Hepatocyte (in vitro differentiated cells): ENCODE measurements around the gene CIDEB. TPM values are rescaled to one million over a fixed set of nuclear protein-coding genes. Genes with fewer than 3 reads are reported as not detected.

Experiments used
- DNase-seq: peaks from one replicate; pipeline ENCODE4 v3.0.0-alpha.2; 2016; ENCODE audit warnings: low spot score
- H2AFZ ChIP-seq: fragments of 200-600 bp; sonication (generic); 2 replicates; pipeline ENCODE4 v1.6.0; 2016; ENCODE audit warnings: antibody characterized with exemption, mild to moderate bottlenecking
- H3K27ac ChIP-seq: fragments of 200-600 bp; sonication (generic); 2 replicates; pipeline ENCODE4 v1.5.1; 2016; ENCODE audit warnings: mild to moderate bottlenecking
- H3K27me3 ChIP-seq: fragments of 200-600 bp; sonication (generic); 2 replicates; pipeline ENCODE4 v1.6.1; 2016
- H3K36me3 ChIP-seq: fragments of 200-600 bp; sonication (generic); replicated peaks from 2 replicates; pipeline ENCODE4 v1.5.1; 2016; ENCODE audit warnings: low read depth; ENCODE audit not compliant: insufficient read depth
- H3K4me1 ChIP-seq: fragments of 200-600 bp; sonication (generic); 2 replicates; pipeline ENCODE4 v1.5.1; 2016; ENCODE audit warnings: mild to moderate bottlenecking, moderate library complexity; ENCODE audit not compliant: insufficient read depth
- H3K4me2 ChIP-seq: fragments of 200-600 bp; sonication (generic); 2 replicates; pipeline ENCODE4 v1.6.0; 2016
- H3K4me3 ChIP-seq: fragments of 200-600 bp; sonication (generic); 2 replicates; pipeline ENCODE4 v1.5.1; 2016; ENCODE audit warnings: mild to moderate bottlenecking
- H3K79me2 ChIP-seq: fragments of 200-600 bp; sonication (generic); 2 replicates; pipeline ENCODE4 v1.6.0; 2017; ENCODE audit warnings: mild to moderate bottlenecking
- H3K9me2 ChIP-seq: fragments of 200-600 bp; sonication (generic); replicated peaks from 2 replicates; pipeline ENCODE4 v1.6.0; 2017; ENCODE audit warnings: mild to moderate bottlenecking; ENCODE audit not compliant: insufficient read depth
- H3K9me3 ChIP-seq: fragments of 200-600 bp; sonication (generic); 2 replicates; pipeline ENCODE4 v1.5.1; 2016; ENCODE audit warnings: low read depth, mild to moderate bottlenecking
- H4K20me1 ChIP-seq: fragments of 200-600 bp; sonication (generic); 2 replicates; pipeline ENCODE4 v1.6.0; 2016; ENCODE audit warnings: mild to moderate bottlenecking; ENCODE audit not compliant: insufficient read depth, poor library complexity, severe bottlenecking
- CTCF ChIP-seq: fragments of 200-600 bp; sonication (generic); IDR thresholded peaks from 2 replicates; pipeline ENCODE4 v1.5.1; 2016; ENCODE audit warnings: antibody characterized with exemption, mild to moderate bottlenecking; ENCODE audit not compliant: poor library complexity
- EZH2 ChIP-seq: fragments of 200-600 bp; sonication (generic); IDR thresholded peaks from 2 replicates; pipeline ENCODE4 v1.6.1; 2016; ENCODE audit warnings: antibody characterized with exemption, mild to moderate bottlenecking, borderline replicate concordance
- EZH2phosphoT487 ChIP-seq: fragments of 200-600 bp; sonication (generic); IDR thresholded peaks from one replicate; pipeline ENCODE4 v1.6.1; 2018; ENCODE audit warnings: antibody characterized with exemption, mild to moderate bottlenecking, low read depth, moderate library complexity; ENCODE audit not compliant: unreplicated experiment, severe bottlenecking
- WGBS: methylation state at CpG from one replicate; pipeline ENCODE4 v1.1.6; 2016; ENCODE audit warnings: low lambda C conversion rate; ENCODE audit errors: missing lambda C conversion rate; 5-methylcytosine and 5-hydroxymethylcytosine counted together
- polyA plus RNA-seq: library from polyadenylated mRNA; unstranded; fragments of >200 nt; fragmentation: Nextera tagmentation; extraction: Ambion mirVana; gene quantifications from 2 replicates; pipeline ENCODE4 v1.2.1, GENCODE V29; 2016
- total RNA-seq: library from RNA; depleted of rRNA; stranded (reverse); fragments of >200 nt; gene quantifications from 2 replicates; pipeline ENCODE4 v1.2.3, GENCODE V29; 2014

CIDEB gene
- total and polyA plus RNA-seq, 2 experiments from 2014 or later = 43.0 to 59.9 TPM

GRCh38 chr14:24260780-24261157, 47.0 kb downstream of the CIDEB start:
- H3K79me2 ChIP-seq = no peaks in the 10 kb centered on the region
- H4K20me1 ChIP-seq = no peaks in the 10 kb centered on the region
- H3K9me3 ChIP-seq = no peaks in the 10 kb centered on the region
- no peak overlapping the region for H3K27ac ChIP-seq
- no peak overlapping the region for H2AFZ ChIP-seq
- H3K4me3 ChIP-seq = no peak overlapping the region
- no peaks in the 10 kb centered on the region for H3K4me1 ChIP-seq
- H3K9me2 ChIP-seq = no peaks in the 10 kb centered on the region
- no peaks in the 10 kb centered on the region for H3K36me3 ChIP-seq
- no peak overlapping the region for H3K4me2 ChIP-seq
- WGBS = 90% methylated on average over 4 of the region's 4 CpGs
- no peak for DNase-seq
- TF ChIP-seq EZH2phosphoT487 (no peak), EZH2 (no peak), CTCF (no peak)
- H3K27me3 ChIP-seq = no peaks in the 10 kb centered on the region

- DNase-seq = no peak
- no peaks in the 10 kb centered on the region for H3K79me2 ChIP-seq
- 86% methylated on average over 16 of the region's 16 CpGs for WGBS
- H3K27me3 ChIP-seq = no peaks in the 10 kb centered on the region
- no peaks in the 10 kb centered on the region for H3K9me2 ChIP-seq
- no peaks in the 10 kb centered on the region for H3K36me3 ChIP-seq
- no peaks in the 10 kb centered on the region for H3K9me3 ChIP-seq
- no peaks in the 10 kb centered on the region for H4K20me1 ChIP-seq
- no peaks in the 10 kb centered on the region for H3K4me1 ChIP-seq
- TF ChIP-seq EZH2 = no peak
- no peak overlapping the region for H2AFZ ChIP-seq
- no peak overlapping the region for H3K4me3 ChIP-seq
- no peak overlapping the region for H3K4me2 ChIP-seq
- no peak overlapping the region for H3K27ac ChIP-seq
These were observed 47.6 kb downstream of the CIDEB start for GRCh38 chr14:24260026-24260779.

- no peaks in the 10 kb centered on the region for H3K36me3 ChIP-seq
- H3K4me3 ChIP-seq = no peak overlapping the region
- H4K20me1 ChIP-seq = no peaks in the 10 kb centered on the region
- no peaks in the 10 kb centered on the region for H3K4me1 ChIP-seq
- no peak for DNase-seq
- no peaks in the 10 kb centered on the region for H3K27me3 ChIP-seq
- H3K4me2 ChIP-seq = no peak overlapping the region
- no peak for TF ChIP-seq EZH2
- no peak for TF ChIP-seq CTCF
- no peak for TF ChIP-seq EZH2phosphoT487
- H3K79me2 ChIP-seq = no peaks in the 10 kb centered on the region
- WGBS = 84% methylated on average over 10 of the region's 16 CpGs
- H3K9me3 ChIP-seq = no peaks in the 10 kb centered on the region
- no peak overlapping the region for H3K27ac ChIP-seq
- no peaks in the 10 kb centered on the region for H3K9me2 ChIP-seq
- no peak overlapping the region for H2AFZ ChIP-seq
These were observed 48.3 kb downstream of the CIDEB start for GRCh38 chr14:24259282-24260025.
